SK-N-SH treated with all-trans-retinoic acid at 6 μM for 48 hours (cell line): Measurements from ENCODE around the gene THAP7.

Experiments
- ARNTL ChIP-seq: fragments of 450-650 bp; formaldehyde crosslinking; IDR thresholded peaks from 2 replicates; pipeline ENCODE4 v1.5.0; 2020; ENCODE audit warnings: low read depth, mild to moderate bottlenecking, moderate library complexity, borderline replicate concordance
- BACH2 ChIP-seq: fragments of 250-450 bp; sonication (Bioruptor Pico); IDR thresholded peaks from 2 replicates; pipeline ENCODE4 v1.9.0; 2021; ENCODE audit warnings: mild to moderate bottlenecking, borderline replicate concordance
- CREB5 ChIP-seq: fragments of 250-450 bp; sonication (Bioruptor Pico); IDR thresholded peaks from 2 replicates; pipeline ENCODE4 v1.5.1; 2020; ENCODE audit warnings: low read depth, mild to moderate bottlenecking, moderate library complexity
- CSDC2 ChIP-seq: fragments of 250-450 bp; sonication (Bioruptor Pico); IDR thresholded peaks from 2 replicates; pipeline ENCODE4 v1.5.0; 2020; ENCODE audit warnings: mild to moderate bottlenecking, moderate library complexity
- GLIS3 ChIP-seq: fragments of 250-450 bp; sonication (Bioruptor Pico); IDR thresholded peaks from 2 replicates; pipeline ENCODE4 v1.5.0; 2020; ENCODE audit warnings: mild to moderate bottlenecking, moderate library complexity
- OSR1 ChIP-seq: fragments of 250-450 bp; sonication (Bioruptor Pico); IDR thresholded peaks from 2 replicates; pipeline ENCODE4 v1.8.0; 2022; ENCODE audit warnings: moderate library complexity, mild to moderate bottlenecking, inconsistent platforms
- PATZ1 ChIP-seq: fragments of 250-450 bp; sonication (Bioruptor Pico); IDR thresholded peaks from 2 replicates; pipeline ENCODE4 v1.8.0; 2020; ENCODE audit warnings: mild to moderate bottlenecking, moderate library complexity, borderline replicate concordance
- POU6F1 ChIP-seq: fragments of 250-450 bp; sonication (Bioruptor Pico); IDR thresholded peaks from 2 replicates; pipeline ENCODE4 v1.8.0; 2021; ENCODE audit warnings: low read depth, mild to moderate bottlenecking, moderate library complexity, borderline replicate concordance
- PPARA ChIP-seq: fragments of 250-450 bp; sonication (Bioruptor Pico); IDR thresholded peaks from 2 replicates; pipeline ENCODE4 v1.5.0; 2020; ENCODE audit warnings: mild to moderate bottlenecking, borderline replicate concordance
- TSHZ2 ChIP-seq: fragments of 250-450 bp; sonication (Bioruptor Pico); IDR thresholded peaks from 2 replicates; pipeline ENCODE4 v1.5.0; 2020; ENCODE audit warnings: mild to moderate bottlenecking, moderate library complexity
- ZFP3 ChIP-seq: fragments of 250-450 bp; sonication (Bioruptor Pico); IDR thresholded peaks from 2 replicates; pipeline ENCODE4 v1.5.0; 2020; ENCODE audit warnings: mild to moderate bottlenecking, moderate library complexity
- ZFP30 ChIP-seq: fragments of 450-650 bp; formaldehyde crosslinking; IDR thresholded peaks from 2 replicates; pipeline ENCODE4 v1.5.0; 2022; ENCODE audit warnings: mild to moderate bottlenecking, moderate library complexity

GRCh38 chr22:20989323-20990138 is 12.4 kb downstream of the THAP7 start:
- TF ChIP-seq POU6F1 (CRISPR knock-in tag) (no peak), BACH2 (no peak), OSR1 (no peak), CREB5 (CRISPR knock-in tag) (no peak), ARNTL (CRISPR knock-in tag) (no peak), ZFP3 (CRISPR knock-in tag) (no peak), ZFP30 (no peak), CSDC2 (CRISPR knock-in tag) (no peak), PPARA (CRISPR knock-in tag) (no peak), PATZ1 (CRISPR knock-in tag) (no peak), TSHZ2 (no peak), GLIS3 (CRISPR knock-in tag) (no peak)
